Activated CD4-positive, CD25-positive, alpha-beta regulatory T cell treated with anti-CD3 and anti-CD28 coated beads, Interleukin-2, amount 50 U/mL, for 72 hours (primary cell): ENCODE measurements around the gene MYOZ2.
"Not testable (repeated sequence)": the region's sequence is repeated elsewhere in the genome, so short reads cannot be mapped to it uniquely, and the experiment has no call there.

Source experiments
- DNase-seq: peaks from one replicate; pipeline ENCODE4 v3.0.0; 2021

MYOZ2 gene

DNA sequence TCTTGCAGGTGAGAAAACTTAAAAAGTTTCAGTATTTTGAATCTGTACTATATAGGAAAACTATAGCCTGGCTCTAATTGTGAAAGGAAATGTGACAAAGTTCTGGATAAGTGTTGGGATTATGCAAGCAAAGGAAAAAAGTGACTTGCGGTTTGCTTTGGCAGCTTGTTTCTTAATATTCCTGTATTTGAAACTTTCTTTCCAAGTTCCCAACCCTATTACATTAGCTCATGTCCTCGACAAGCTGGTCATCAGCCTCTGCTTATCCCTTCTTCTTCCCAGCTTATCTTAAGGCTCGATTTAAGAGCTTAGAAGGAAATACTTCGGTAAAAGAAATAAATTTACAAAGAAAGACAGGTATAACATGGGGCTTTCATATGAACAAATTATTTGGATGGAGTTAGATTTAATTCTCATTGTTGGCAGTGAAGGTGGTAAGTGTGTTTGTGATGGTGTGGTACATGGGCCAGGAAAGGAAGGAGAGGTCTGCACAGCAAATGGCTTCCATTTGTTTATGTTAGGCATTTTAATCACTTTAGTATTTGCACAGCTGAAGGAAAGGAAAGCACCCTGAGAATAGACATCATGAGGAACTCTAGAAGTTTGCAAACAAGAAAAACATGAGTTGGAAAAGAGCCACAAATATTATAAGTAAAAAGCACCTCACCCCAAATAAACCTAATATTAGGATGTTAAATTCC, 5.1 kb upstream of the MYOZ2 start:
- DNase-seq, result no peak

DNA sequence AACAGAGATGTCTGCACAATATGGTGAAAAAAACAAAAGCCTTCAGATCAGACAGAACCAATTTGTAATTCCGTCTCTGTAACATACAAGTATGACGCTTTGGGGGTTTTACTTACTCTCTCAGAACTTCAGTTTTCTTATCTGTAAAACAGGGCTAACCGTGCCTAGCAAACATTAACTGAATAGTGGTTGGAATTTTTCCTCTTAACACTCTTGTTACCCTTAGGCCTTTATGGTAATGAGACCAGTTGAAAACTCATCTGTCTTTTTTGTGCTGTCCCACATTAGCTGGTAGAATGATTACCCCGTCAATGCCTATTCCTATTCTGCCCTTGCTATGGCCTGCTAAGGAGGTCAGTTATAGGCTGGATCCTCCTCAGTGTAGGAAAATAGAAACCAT, 4.5 kb upstream of the MYOZ2 start:
- no peak for DNase-seq

DNA sequence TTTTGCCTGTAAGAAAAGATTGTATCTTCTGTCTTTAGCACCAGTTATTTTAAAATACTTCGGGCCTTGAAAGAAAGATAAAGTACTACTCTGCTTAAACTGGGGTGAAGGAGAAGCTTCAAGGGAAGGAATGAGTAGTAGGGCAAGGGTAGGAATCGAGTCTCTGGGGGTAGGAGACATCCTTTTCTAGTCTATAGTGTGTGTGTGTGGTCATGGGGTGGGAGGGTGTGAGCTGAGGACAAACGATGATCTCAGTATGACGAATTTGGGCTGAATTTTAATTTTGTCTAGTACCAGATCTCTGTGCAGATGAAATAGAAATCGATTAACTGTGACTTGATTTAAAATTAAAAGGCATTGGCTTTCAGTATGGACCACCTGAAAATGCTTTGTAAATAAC, 3.3 kb upstream of the MYOZ2 start:
- DNase-seq, result no peak

DNA sequence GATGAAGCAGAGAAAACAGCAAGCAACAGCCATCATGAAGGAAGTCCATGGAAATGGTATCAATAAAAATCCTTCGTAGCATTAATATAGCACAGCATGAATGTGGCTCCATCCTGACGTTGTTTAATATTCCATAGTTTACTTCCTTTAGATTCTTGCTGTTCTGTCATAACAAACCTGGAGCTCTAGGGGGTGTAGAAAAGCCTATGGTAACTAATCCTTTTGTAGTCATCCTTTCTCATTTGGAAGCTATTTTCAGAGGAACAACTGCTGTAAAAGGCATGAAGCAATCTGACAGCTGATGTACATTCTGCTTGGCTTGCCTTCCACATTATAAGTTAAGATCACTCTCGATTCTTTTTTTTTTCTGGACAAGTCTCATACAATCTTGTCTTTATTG, 914 bp downstream of the MYOZ2 start:
- no peak for DNase-seq

DNA sequence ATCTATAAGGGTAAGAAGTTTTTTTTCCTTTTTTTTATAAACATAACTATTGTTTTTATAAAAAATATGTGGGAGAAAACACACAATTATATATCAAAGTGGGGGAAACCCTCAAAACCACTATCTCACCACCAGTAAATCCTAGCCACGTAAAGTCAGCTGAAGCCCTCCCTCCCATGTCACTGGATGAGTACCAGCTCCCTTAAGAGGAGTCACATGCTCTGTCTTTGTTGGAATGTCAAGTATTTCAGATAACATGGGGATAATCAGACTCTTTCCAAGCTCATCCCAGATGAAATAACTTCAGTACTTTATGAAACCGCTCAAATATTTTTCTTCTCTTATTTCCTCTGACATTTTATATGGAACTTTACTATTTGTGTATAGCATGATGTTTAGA, 2.4 kb downstream of the MYOZ2 start:
- DNase-seq, result no peak

DNA sequence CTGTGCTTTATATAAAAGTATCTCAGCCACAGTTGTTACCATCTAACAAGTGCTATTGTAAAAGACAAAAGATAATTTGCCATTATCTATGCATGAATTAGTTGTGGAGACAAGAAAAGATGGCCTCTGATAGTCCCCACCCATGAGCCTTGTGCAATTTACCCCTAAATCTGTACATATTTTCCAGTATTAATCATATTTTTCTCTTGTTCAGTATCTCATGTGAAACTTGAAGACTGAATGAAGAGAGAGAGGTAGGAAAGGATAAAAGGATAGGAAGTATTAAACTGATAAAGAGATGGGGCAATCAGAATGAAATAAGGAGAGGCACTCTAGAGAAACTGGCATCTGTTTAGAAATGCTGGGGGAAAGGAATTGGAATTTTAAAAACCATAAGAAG, 3.7 kb downstream of the MYOZ2 start:
- no peak for DNase-seq

DNA sequence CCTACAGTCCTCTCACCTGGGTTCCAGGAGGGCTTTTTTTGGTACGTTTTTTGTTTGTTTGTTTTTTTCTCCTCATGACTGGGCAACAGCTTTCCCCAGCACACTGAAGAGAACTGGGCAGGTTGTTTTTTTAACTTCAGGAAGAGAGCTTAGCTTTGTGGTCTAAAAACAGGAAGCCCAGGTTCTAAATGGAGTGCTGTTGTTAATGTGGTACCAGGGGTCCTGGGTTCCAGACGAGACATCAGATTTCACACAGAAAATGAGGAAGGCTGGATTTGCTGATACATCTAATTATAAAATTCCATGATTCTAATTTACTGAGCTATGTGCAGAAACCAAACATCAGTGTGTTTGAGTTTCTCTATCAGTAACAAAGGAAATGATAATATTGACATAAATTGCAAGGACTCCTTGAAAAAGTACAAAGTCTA, 4.2 kb downstream of the MYOZ2 start:
- DNase-seq, result no peak

DNA sequence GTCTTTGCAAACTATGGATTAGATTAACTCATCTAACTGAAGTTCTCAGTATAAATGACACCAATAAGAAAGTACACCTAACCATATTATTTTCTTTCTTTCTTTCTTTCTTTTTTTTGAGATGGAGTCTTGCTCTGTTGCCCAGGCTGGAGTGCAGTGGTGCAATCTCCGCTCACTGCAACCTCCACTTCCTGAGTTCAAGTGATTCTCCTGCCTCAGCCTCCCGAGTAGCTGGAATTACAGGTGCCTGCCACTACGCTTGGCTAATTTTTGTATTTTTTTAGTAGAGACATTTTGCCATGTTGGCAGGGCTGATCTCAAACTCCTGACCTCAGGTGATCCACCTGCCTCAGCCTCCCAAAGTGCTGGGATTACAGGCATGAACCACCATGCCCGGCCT, 5.7 kb downstream of the MYOZ2 start:
- DNase-seq, result not testable (repeated sequence)

DNA sequence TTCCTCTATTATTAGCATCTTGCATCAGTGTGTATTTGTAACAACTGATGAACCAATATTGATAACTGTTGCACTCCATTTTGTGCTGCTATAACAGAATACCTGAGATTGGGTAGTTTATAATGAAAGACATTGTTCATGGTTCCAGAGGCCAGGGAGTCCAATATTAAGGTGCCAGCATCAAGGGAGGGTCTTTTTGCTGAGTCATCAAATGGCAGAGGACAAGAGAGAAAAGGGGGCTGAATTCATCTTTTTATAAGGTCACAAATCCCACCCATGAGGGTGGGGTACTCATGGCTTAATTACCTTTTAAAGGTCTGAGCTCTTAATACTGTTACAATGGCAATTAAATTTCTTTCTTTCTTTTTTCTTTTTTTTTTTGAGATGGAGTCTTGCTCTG, 7.2 kb downstream of the MYOZ2 start:
- no peak for DNase-seq

DNA sequence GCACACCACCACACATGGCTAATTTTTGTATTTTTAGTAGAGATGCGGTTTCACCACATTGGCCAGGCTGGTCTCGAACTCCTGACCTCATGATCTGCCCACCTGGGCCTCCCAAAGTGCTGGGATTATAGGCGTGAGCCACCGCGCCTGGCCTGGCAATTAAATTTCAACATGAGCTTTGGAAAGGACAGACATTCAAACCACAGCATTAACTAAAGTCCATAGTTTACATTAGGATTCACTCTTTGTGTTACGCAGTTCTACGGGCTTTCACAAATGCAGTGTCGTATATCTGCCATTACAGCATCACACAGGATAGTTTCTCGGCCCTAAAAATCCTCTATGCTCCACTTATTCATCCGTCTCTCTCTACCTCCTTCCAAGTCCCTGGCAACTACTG, 7.7 kb downstream of the MYOZ2 start:
- DNase-seq, result not testable (repeated sequence)

DNA sequence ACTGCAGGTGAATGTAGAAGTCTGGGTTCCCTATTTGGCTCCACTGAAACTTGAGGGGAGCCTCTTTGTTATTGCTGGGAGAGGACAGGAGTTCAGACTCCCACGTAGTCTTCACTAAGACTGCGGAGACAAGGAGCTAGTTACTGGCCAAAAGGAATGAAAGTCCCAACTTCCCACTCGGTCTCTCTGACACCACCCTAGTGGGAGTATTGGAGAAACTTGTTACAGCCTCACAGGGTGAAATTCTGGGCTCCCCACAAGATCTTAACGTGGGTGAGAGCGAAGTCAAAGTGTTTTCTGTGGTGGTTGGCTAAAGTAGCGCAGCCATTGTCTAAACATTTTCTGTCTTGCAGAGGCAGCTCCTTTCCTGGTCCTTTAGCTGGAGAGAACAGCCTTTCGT, 13.5 kb downstream of the MYOZ2 start:
- no peak for DNase-seq

DNA sequence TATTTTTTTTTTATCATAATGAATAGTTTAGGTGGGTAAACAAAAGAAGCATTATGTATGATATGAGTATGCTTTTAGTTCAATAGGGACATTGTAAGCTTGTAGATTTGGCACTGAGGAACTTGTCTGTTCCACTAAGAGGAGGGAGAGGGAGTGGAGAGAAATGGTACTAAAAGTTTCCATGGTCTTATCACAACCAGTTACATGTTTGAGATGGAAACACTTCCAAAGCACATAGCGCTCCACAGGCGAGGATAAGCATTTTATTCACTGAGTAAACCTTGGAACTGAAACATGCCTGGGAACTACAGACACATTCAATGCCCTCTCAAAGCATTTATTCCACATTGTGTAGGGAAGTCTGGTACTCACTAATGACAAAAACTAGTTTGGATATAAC, 15.5 kb downstream of the MYOZ2 start:
- DNase-seq, result no peak

DNA sequence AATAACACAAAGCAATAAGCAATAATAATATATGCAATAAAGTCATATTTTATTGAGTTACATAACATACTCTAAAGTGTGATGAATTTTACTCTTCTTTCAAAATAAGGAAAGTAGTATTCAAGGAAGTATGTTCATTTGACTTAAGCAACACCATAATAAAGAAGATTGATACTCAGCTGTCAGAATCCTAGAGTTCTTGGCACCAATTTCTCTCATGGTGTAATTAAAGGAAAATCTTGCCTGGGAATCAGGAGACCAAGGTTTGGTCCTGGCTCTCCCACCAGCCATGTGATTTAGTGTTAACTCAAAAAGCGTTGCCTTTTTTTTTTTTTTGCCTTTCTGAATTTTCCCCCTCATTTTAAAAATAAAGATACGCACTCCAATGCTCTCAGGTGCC, 17.1 kb downstream of the MYOZ2 start:
- no peak for DNase-seq

DNA sequence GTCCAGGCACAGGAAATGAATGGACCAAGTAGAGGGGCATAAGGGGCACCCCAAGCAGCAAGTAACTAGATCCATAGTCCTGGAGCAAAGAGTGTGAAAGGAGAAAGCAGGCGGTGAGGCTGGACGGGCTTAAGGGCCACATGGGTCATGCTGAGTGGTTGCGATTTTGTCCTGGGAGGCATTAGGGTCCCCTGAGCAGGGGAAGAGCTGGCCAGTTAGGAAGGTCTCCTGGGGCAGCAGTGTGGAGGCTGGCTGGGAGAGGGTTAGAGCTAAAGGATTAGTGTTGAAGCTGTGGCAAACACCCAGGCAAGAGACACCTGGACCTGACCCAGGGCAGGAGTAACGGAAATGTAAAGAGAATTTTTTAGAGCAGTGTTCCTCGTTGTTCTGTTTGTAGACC, 26.5 kb downstream of the MYOZ2 start:
- DNase-seq, result no peak

DNA sequence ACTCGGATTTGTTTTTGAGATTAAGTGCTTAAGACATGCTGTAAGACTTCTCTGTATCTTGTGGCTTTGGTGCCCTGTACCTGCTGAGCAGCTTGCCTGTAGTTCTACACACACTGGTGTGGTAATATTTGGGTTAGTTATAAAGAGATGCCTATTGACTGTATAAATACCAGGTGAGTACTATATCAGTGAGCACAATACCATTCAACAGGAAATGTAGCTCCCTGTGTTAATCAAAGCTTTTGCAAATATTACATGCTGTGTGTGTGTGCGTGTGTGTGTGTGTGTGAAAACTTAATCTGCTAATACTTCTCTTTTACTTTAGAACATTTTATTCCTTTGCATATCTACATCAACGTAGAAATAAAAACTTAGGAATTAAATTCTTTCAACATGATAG, 30.1 kb downstream of the MYOZ2 start:
- no peak for DNase-seq

DNA sequence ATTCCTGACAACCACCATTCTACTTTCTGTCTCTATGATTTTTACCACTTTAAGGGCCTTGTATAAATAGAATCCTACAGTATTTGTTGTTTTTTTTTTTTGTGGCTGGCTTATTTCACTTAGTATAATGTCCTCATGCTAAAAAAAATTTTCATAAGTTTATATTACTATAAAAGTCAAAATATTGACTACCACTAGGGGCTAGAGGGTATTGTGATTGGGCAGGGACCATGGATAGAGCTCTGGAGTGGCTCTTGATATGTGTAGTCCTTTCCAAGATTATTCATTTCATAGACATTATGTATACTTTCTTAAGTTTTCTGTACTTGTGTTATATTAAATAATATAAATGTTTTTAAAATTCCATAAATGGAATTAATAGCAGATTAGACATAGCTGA, 34.6 kb downstream of the MYOZ2 start:
- DNase-seq, result no peak

DNA sequence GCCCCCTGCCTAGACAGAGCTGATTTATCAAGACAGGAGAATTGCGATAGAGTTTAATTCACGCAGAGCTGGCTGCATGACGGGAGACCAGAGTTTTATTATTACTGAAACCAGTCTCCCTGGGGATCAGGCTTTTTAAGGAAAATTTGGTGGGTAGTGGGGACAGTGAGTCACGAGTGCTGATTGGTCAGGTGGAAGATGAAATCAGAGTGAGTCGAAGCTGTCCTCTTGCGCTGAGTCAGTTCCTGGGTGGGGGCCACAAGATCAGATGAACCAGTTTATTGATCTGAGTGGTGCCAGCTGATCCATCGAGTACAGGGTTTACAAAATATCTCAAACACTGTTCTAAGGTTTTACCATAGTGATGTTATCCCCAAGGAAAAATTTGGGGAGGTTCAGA, 36.6 kb downstream of the MYOZ2 start:
- no peak for DNase-seq

DNA sequence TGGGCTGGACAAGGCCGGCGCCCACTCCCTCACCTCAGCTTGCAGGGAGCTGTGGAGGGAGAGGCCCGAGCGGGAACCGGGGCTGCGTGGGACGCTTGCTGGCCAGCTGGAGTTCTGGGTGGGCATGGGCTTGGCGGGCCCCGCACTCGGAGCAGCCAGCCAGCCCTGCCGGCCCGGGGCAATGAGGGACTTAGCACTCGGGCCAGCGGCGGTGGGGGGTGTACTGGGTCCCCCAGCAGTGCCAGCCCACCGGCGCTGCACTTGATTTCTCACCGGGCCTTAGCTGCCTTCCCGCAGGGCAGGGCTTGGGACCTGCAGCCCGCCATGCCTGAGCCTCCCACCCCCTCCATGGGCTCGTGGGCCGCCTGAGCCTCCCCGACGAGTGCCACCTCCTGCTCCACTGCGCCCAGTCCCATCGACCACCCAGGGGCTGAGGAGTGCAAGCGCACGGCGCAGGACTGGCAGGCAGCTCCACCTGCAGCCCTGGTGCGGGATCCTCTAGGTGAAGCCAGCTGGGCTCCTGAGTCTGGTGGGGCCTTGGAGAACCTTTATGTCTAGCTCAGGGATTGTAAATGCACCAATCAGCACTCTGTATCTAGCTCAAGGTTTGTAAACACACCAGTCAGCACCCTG, 38.2 kb downstream of the MYOZ2 start:
- DNase-seq, result not testable (repeated sequence)

DNA sequence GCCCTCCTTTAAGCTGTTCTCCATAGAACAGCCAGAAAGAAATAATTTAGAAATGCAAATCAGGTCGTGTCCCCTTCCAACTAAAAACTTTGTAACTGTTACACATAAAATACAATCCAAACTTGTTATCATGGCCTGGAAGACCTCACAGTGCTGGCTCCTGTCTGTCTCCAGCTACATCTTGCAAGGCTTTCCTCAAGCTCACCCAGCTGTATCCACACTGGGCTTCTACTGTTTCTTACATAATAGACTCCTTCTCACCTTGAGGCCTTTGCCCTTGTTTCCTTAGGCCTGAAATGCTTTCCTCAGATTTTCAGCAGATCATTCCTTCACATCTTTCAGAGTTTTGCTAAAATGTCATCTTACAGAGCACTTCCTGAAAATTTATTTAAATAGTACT, 43.4 kb downstream of the MYOZ2 start:
- no peak for DNase-seq

DNA sequence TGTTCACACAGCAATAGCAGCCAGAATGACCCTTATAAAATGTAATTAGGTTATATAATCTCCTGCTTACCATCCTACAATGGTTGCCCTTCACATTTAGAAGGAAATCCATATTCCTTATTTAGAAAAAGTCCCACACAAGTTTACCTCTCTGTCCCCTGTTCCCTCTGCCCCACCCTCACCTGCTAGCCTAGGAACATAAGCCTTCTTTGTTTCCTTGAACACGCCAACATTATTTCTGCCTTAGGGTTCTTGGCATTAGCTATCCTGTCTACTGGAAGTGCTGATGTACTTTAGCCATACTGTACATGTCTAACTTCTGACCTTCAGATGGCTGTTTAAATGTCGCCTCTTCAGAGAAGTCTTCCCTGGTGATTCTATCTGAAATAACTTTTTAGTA, 48.5 kb downstream of the MYOZ2 start:
- no peak for DNase-seq

DNA sequence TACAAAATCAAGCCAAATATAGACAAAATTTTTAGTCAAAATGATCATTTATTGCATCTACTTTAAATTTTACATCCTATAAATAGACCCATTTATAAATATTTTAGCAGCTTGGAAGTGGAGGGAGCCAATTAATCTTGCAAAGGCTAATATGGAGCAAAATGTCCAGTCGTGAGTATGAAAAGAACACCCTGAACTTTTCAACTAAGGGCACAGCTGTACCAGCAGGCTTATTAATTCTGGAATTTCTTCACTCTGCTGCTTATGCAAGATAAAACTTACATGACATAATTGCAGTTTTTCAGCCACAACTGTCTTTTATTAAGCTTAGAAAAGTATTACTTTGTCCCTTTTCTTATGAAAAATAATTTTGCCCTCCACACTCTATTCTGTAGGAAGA, 54.0 kb downstream of the MYOZ2 start:
- DNase-seq, result no peak

DNA sequence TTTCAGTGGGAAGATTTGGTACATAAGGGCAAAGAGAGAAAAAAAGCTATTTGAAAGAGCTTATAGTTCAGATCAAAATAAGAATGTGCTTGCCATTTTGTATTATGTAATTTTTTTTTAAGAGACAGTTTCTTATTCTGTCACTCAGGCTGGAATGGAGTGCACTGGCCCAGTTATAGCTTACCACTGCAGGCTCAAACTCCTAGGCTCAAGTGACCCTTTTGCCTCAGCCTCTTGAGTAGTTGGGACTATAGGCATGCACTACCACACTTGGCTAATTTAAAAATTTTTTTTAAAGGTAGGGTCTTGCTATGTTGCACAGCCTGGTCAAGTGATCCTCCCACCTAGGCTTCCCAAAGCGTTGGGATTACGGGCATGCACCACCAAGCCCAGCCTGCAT, 54.7 kb downstream of the MYOZ2 start:
- DNase-seq, result no peak

DNA sequence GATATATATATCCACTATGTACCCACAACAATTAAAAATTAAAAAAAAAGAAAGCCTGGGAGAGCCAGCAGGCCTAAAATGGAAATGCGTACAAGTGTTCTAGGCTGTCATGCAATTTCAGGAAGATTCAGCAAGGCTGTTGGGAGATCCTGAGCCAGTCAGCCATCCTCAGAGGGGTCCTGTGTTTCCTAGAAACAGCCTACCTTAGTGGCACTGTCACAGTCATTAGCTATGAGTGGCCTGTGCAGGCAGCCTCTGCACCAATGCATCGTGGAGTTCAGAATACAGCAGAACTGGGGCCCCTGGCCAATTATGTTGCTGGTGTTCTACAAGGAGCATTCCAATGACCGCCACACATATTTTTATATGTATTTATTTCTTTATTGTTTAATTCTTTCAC, 55.9 kb downstream of the MYOZ2 start:
- DNase-seq, result no peak

DNA sequence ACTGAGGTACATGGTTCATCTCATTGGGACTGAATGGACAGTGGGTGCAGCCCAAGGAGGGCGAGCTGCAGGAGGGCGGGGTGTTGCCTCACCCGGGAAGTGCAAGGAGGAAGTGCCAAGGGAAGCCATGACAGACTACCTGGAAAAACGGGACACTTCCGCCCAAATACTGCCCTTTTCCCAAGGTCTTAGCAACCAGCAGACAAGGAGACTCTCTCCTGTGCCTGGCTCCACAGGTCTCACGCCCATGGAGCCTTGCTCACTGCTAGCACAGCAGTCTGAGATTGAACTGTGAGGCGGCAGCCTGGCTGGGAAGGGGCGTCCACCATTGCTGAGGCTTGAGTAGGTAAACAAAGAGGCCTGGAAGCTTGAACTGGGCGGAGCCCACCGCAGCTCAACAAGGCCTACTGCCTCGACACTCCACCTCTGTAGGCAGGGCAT, 62.2 kb downstream of the MYOZ2 start:
- no peak for DNase-seq

DNA sequence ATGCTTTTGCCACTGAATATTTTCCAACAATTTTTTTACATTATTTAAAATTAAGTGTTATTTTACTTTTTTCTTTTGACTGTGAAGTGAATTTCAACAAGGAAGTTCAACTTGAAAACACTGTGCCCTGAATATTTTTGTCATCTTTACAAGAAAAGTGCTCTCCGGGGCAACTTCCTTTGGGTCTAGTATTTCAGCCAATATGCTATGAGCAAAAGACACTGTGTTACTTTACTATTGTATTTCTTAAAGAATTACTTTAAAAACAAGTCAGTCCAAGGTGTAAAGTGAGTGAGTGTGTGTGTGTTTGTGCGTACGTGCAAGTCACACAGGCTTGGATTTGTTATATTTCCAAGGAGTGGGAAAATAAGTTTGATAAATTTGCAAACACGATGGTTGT, 69.3 kb downstream of the MYOZ2 start:
- DNase-seq, result no peak
